WTC11 (cell line): Measurements from ENCODE around the gene MDFIC.

Experiments
- ATF1 ChIP-seq: sonication (generic); formaldehyde crosslinking; IDR thresholded peaks from 2 replicates; pipeline ENCODE4 v1.8.1; 2023; ENCODE audit warnings: mild to moderate bottlenecking, moderate library complexity, missing genetic modification reagents
- CREB1 ChIP-seq: sonication (generic); formaldehyde crosslinking; IDR thresholded peaks from 2 replicates; pipeline ENCODE4 v1.8.0; 2023; ENCODE audit warnings: mild to moderate bottlenecking, missing genetic modification reagents
- CTCF ChIP-seq: fragments of 200-600 bp; IDR thresholded peaks from 2 replicates; pipeline ENCODE4 v1.8.0; 2022; ENCODE audit warnings: antibody characterized with exemption
- ERG ChIP-seq: fragments of 250-450 bp; sonication (Bioruptor Pico); IDR thresholded peaks from 2 replicates; pipeline ENCODE4 v1.8.0; 2021; ENCODE audit warnings: mild to moderate bottlenecking
- IRF2 ChIP-seq: sonication (generic); formaldehyde crosslinking; IDR thresholded peaks from 2 replicates; pipeline ENCODE4 v1.8.0; 2022; ENCODE audit warnings: low read depth, missing genetic modification reagents, borderline replicate concordance
- USF2 ChIP-seq: sonication (generic); formaldehyde crosslinking; IDR thresholded peaks from 2 replicates; pipeline ENCODE4 v1.8.1; 2023; ENCODE audit warnings: mild to moderate bottlenecking, missing genetic modification reagents, moderate library complexity
- ZNF121 ChIP-seq: sonication (generic); formaldehyde crosslinking; IDR thresholded peaks from 2 replicates; pipeline ENCODE4 v1.8.0; 2023; ENCODE audit warnings: missing genetic modification reagents
- TF ChIP-seq, protein P1 (sequence below): sonication (generic); formaldehyde crosslinking; IDR thresholded peaks from 2 replicates; pipeline ENCODE4 v1.8.0; 2022; ENCODE audit warnings: mild to moderate bottlenecking, missing genetic modification reagents
- TF ChIP-seq, protein P2 (sequence below): sonication (generic); formaldehyde crosslinking; IDR thresholded peaks from 2 replicates; pipeline ENCODE4 v1.8.0; 2022; ENCODE audit warnings: mild to moderate bottlenecking, missing genetic modification reagents

DNA sequence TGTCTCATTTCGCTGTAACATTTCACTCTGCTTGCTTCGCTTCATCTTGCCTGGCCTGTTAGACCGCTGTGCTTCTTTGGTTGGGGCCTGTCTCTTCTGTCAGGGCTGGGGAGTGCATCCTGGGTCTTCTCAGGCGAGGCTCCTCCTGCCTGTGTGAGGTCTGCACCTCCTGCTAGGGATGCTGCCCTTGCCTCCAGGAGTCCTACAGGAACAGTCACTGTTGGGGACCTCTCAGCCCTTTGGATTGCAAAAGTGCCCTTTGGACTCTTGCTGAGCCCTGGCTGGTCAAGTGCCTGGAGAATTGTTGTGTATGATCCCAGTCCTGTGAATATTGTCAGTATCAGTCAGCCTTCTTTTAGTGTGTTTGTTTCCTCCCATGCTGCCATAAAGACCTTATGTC, 84.1 kb downstream of the MDFIC start:
- TF ChIP-seq CTCF (no peak), ZNF121 (CRISPR knock-in tag) (no peak), CREB1 (CRISPR knock-in tag) (no peak), ERG (CRISPR knock-in tag) (peak; percentile 30; the same call in 1 of the 2 replicates), USF2 (CRISPR knock-in tag) (no peak), IRF2 (CRISPR knock-in tag) (no peak), ATF1 (CRISPR knock-in tag) (no peak)
- TF ChIP-seq, protein P1, sequence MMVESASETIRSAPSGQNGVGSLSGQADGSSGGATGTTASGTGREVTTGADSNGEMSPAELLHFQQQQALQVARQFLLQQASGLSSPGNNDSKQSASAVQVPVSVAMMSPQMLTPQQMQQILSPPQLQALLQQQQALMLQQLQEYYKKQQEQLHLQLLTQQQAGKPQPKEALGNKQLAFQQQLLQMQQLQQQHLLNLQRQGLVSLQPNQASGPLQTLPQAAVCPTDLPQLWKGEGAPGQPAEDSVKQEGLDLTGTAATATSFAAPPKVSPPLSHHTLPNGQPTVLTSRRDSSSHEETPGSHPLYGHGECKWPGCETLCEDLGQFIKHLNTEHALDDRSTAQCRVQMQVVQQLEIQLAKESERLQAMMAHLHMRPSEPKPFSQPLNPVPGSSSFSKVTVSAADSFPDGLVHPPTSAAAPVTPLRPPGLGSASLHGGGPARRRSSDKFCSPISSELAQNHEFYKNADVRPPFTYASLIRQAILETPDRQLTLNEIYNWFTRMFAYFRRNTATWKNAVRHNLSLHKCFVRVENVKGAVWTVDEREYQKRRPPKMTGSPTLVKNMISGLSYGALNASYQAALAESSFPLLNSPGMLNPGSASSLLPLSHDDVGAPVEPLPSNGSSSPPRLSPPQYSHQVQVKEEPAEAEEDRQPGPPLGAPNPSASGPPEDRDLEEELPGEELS (CRISPR knock-in tag), result peak; percentile 85; the same call in 1 of the 2 replicates
- TF ChIP-seq, protein P2, sequence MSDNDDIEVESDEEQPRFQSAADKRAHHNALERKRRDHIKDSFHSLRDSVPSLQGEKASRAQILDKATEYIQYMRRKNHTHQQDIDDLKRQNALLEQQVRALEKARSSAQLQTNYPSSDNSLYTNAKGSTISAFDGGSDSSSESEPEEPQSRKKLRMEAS, result no peak
